Activated T-helper 9 cell treated with anti-CD3 and anti-CD28 coated beads, Interleukin-2, amount 50 U/mL, for 16 hours (primary cell): Measurements from ENCODE around the gene VSX2.
"Not testable (repeated sequence)": the region's sequence is repeated elsewhere in the genome, so short reads cannot be mapped to it uniquely, and the experiment has no call there.

Source experiments
- DNase-seq: peaks from one replicate; pipeline ENCODE4 v3.0.0-alpha.2; 2020; ENCODE audit warnings: low read depth

Gene VSX2

DNA sequence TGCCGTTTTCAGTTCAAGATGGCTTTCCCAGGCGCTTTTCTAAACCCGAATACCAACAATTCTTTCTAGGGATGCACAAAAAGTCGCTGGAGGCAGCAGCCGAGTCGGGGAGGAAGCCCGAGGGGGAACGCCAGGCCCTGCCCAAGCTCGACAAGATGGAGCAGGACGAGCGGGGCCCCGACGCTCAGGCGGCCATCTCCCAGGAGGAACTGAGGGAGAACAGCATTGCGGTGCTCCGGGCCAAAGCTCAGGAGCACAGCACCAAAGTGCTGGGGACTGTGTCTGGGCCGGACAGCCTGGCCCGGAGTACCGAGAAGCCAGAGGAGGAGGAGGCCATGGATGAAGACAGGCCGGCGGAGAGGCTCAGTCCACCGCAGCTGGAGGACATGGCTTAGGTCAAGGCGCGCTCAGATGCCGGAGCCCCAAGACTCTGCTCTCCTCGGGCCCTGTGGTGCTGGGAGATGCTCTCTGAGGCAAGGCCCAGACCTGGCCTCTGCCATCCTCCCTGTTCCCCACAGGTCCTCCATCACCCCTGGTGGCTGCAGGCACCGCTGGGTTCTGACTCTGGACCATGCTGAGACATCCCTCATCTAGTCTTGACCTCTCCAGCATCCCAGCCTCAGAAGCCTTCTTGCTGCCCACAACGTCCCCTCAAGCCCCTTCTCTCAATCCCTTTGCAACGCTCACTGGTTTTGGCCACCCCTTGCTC is 21.4 kb downstream of the VSX2 start:
- no peak for DNase-seq

DNA sequence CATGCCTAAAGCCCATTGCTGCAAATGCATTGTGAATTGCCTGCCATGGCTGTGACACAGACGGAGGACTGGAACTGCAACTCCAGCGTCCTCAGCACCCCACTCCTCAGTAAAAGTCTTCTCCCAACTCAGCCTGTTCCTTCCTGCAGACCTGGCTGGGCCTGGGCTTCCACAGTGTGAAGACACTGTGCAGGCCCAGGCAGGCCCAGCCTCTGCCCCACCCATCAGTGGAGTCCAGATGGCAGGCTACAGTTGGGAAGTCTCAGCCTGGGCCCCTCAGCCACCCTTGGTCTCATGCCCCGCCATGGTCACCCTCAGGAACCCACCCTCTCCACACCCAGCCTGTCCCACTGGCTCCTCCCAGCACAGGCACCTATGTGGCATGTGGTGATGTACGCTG is 22.0 kb downstream of the VSX2 start:
- DNase-seq: no peak

DNA sequence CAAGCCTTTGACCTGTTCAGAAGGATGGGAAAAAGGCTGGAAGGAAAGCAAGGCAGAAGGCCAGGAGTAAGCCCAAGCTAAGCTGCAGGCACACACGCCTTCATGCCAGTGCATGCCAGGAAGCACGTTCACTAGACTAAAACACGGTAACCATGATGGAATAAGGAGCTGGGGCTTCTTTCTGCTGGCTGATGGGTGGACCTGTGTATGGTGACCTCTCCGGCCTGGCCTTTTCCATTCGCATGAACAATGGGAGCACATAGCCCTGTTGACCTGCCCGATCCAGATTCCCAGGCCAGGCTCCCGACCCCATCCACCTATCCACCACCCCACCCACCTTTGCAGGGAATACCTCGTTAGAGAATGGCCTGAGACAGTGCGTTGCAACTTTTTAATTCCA is 22.8 kb downstream of the VSX2 start:
- DNase-seq: no peak

DNA sequence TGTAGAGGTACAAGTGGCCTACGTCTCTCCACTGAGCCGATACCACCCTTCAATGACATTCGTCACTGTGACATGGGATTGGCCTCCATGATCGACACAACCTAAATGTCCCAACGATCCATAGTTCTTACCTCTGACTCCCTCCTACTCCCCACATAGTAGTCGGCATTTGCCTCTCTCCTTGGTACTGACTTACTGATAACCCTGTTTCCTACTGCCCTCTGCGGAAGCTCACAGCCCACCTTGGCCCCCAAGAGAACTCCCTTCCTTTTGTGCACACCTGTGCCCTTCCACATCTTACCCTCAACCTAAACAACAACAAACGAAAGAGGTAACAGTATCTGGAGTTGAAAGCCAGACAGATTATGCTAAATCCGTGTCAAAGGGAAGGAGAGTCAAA is 23.9 kb downstream of the VSX2 start:
- DNase-seq: no peak

DNA sequence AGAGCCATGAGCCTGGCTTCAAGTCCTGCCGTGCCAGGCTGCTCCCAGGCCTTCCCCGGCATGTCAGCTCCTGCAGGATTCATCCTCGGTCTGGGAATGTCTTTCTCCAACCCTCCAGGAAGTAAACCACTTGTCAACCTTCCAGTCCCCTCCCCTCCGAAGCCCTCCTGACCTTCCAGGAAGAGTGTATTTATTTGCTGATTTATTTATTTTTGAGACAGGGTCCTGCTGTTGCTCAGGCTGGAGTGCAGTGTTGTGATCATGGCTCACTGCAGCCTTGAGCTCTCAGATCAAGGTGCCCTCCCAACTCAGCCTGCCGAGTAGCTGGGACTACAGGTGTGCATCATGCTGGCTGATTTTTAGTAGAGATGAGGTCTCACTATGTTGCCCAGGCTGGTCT is 24.7 kb downstream of the VSX2 start:
- no peak for DNase-seq

DNA sequence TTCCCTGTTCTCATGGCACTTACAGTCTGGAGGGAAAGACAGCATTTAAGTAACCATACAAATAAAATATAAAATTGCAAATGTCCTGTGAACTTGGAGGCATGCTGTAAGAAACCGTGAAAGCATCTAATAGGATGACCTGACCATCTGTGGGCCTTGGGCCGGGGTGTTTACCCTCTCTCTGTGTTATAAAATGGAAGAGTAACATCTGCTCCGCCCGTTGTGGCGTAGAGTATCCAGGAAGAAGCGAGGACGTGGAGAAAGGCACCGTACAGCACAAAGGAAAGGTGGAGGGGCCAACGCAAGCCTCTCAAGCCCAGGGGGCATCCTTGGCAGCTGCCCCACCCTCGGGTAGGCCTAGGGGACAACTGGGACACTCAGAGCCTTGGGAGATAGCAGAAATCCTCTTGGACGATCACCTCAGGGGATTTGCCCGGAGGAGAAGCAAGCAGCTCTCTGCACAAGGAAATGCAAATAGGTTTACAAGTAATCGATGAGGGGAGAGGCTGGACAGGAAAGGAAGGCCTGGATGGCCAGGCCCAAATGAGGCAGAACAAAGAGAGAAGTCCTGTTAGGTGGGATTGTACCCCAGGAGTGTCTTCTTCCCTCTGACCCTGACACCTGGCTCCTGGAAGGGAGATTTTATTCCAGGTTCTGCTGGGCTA is 26.2 kb downstream of the VSX2 start:
- no peak for DNase-seq

DNA sequence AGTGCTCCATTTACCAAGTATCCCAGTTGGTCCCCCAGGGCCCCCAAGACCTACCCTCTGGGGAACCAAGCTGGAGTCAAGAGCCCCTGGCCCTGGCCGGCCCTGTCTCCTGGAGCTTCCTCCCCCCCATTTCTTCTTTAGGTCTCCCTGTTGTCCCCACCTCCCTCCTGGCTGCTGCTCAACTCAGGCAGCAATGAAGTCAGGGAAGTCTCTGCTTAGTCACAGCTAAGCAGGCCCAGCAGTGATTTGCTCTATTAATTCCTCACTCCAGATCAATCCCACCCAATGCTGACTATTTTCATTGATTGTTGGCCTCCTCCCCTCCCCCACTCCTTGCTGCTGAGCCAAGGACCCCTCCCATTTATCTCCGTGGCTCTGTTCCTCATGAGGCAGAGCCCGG is 28.3 kb downstream of the VSX2 start:
- no peak for DNase-seq

DNA sequence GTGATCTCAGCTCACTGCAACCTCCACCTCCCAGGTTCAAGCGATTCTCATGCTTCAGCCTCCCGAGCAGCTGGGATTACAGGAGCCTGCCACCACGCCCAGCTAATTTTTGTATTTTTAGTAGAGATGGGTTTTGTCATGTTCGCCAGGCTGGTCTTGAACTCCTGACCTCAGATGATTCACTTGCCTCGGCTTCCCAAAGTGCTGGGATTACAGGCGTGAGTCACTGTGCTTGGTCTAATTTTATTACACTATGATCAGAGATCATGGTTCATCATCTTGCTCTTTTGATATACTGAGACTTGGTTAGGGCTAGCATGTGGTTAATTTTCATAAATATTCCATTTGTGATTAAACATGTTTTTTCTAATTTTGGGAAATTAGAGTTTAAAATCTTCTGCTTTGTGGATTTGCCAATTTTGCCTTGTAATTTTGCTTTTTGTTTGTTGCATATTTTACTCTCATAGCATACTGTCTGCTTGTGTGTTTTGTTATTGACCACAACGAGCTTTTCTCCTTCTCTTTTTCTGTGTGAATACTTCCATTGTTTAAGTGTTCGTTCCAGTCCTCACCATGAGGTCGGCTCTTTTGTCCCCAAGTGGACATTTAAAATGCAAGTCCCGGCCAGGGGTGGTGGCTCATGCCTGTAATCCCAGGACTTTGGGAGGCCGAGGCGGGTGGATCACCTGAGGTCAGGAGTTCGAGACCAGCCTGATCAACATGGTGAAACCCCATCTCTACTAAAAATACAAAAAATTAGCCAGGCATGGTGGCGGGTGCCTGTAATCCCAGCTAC is 31.3 kb downstream of the VSX2 start:
- DNase-seq: not testable (repeated sequence)

DNA sequence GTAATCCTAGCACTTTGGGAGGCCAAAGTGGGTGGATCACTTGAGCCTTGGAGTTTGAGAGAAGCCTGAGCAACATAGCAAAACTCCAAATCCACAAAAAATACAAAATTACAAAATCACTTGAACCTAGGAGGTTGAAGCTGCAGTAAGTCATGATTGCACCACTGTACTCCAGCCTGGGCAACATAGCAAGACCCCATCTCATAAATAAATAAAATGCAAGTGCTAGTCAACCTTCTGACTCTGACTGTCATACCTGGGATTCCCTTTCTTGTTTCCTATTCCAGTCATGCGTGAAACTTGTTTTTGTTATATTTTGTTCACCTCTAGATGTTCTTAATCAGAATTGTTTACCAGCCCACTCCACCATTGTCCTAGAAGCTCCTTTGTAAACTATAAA is 32.1 kb downstream of the VSX2 start:
- DNase-seq: no peak

DNA sequence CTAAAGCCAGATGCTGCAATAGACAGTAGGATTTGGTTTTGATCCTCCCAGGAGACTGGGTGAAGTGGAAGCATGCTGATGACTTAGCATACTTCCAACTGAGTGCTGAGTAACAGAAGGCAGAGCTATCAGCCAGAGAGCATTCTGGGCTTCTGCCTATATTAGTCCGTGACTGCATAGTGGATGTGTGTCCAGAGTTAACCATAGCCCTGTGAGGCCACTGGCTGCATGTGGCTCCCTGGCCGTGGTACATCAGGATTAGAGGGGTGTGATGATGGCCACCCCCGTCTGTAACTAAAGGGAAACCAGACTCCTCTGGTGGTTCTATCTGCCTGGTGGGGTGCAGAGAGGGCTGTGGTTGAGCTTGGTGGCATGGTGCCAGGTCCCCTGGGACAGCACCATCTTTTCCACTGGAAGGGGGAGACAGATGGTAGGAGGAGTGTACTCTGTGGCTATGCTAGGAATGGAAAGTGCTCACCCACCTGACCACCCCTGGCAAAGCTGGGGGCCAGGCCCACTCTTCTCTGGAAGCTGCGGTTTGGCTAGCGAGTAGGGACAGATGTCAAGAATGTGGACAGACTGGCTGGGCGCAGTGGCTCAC is 36.1 kb downstream of the VSX2 start:
- no peak for DNase-seq

DNA sequence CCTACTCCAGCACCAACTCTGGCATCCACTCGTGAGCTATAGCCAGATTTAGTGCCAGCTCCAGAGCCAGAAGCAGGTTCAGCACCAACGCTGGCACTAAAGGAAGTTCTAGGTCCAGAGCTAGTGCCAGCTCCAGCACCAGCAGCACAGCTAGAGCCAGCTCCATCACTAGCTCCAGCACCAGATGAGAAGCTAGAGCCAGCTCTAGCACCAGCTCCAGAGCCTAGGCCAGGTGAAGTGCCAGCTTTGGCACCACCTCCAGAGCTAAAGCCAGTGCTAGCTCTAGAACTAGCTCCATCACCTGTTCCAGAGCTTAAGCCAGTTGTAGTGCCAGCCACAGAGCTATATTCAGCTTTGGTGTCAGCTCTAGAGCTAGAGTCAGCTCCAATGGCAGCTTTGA is 38.8 kb downstream of the VSX2 start:
- no peak for DNase-seq

DNA sequence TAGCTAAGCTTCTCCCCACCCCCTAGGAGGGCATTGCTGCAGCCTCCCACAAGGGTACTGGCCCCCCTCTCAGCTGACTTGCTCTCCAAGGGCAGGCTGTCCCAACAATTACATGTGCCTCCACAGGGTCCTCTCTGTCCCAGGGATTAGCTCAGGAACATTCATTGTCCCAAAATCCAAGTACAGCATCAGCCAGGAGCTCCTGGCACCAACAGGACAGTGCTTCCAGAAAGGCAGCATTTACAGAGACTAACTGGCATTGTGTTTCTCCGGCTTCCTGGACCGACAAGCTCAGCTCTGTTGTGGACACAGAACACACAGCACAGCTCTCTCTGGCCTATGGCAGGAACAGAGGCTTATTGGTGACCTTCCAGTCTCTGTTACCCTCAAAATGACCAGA is 41.8 kb downstream of the VSX2 start:
- no peak for DNase-seq

DNA sequence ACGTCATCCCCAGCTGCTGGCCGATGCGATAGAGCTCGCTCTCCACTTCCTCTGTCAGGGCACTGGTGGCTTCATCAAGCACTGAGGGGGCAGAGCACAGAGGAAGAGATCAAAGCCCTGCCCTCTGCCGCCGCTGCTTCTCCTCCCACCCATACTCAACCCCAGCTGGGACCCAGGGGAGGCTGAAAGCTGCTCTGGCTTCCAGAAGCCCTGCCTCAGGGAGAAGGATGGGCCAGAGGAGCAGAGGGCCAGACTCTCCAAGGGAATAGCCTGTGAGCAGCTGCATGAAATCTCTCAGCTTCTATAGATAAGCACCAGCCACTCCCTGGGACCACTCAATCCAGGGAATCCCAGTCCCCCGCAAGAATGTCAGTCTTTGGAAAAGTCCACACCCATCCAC is 47.5 kb downstream of the VSX2 start:
- no peak for DNase-seq

DNA sequence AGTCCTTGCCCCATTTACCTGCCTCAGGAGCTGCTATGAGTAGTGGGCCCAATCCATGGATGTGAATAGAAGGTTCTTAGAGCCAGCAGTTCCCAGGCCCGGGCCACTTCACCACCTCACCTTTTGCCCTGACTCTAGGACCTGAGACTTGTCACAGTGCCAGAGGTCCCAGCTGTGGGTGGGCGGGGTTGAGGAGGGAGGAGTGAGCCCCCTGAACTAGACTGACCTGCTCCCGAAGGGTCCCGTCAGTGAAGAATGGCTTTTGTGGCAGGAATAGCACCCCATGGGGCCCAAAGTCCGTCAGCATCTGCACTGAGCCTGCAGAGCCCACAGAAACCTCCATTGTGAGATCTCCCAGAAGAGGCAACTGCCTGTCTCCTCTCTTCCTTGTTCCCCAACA is 50.6 kb downstream of the VSX2 start:
- DNase-seq: no peak

DNA sequence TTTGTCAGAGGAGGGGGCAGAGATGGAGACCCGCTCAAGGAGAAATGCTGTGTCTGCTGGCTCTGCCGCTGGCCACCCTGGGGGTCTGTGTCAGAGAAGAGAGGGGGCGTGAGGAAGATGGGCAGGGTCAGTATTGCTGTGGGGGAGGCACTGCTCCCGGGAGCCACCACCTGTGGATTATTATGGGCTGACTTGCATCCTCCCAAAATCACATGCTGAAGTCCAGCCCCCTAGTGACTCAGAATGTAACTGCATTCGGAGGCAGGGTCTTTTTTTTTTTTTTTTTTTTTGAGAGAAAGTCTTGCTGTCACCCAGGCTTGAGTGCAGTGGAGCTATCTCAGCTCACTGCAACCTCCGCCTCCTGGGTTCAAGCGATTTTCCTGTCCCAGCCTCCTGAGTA is 51.2 kb downstream of the VSX2 start:
- DNase-seq: no peak

DNA sequence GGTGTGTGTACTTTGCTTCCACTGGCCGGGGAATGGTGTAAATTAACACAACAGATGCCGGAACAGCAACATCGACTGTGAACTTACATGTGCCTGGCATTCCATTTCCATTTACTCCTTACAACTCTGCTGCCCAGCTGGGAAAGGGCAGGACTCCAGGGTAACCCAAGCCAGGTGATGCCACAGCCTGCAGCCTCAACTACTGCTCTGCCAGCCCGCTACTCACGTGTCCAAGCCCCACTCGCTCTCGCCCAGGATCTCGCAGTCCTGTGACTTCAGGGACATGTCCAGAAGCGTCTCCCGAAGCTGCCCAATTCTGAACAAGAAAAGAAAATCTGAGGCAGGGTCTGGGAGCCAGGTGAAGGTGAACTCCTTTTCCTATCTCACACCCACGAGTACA is 52.8 kb downstream of the VSX2 start:
- DNase-seq: no peak

DNA sequence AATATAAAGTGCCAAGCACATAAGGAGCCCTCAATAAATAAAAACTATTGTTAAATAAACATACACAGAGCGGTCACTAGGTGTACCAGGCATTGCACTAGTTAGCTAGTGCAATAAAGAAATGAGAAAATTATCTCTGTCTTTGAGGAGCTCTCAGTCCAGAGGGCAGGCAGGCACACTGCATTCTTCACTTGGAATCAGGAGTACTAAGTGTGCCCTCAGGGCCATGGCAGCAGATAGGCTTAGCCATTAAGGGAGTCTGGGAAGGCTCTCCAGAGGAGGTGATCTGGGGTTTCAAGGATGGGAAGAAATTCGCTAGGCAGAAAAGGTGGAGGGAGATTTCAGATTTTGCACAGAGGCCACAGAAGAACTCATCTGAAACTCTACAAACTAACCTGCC is 54.4 kb downstream of the VSX2 start:
- DNase-seq: no peak

DNA sequence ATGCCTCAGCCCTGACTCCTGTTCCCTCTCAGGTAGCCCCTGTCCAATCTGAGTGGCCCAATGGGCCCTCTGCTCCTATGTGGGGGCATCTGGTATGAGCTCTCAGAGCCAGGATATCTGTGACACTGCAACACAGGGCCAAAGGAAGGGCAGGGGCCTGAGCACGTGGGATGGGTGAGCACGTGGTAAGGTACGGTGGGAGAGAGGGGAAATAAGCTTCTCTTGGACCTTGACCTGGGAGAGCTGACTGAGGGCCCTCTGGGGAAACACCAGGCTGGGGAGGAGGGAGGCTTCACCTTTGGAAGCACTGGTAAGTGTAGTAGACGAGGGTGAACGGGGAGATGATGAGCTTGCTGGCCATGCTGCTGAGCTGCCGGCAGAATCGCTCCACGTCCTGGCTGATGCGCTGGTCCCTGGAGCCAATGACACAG is 56.8 kb downstream of the VSX2 start:
- no peak for DNase-seq

DNA sequence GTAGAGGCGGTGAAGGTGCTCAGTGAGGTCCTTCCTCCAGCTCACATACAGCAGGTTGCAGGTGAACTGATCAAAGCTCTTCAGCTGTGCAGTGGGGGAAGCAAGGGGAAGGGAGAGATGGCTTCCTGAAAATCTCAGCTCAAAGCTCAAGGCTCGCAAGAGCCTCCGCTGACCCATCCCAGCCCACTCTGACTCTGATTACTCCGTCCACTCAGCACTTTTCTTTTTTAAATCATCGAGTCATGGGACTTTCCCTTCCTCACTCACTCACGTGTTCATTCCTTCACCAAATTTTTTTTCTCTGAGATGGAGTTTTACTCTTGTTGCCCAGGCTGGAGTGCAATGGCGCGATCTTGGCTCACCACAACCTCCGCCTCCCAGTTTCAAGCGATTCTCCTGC is 58.7 kb downstream of the VSX2 start:
- no peak for DNase-seq

DNA sequence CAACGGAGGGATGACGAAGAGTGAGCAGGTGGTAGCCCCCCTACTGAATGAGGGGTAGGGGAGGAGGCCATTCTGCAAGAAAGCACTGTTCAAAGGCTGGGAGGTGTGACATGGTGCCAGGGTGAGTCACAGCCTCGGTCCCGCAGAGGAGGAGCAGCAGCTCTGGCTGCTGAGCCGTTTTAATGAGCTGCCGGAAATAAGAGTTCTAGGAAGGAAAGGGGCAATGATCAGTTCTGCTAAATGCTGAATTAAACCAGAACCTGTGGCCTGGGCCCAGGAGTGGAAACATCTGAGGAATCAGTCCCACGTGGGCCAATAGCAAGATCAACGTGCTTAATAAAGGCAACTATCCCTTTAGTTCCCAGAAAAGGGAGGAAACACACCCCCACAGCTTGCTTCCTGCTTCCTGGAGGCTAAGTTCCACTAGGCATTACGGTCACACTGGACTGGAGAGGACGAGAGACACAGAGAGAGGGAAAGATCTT is 59.9 kb downstream of the VSX2 start:
- peak; percentile 19 for DNase-seq

DNA sequence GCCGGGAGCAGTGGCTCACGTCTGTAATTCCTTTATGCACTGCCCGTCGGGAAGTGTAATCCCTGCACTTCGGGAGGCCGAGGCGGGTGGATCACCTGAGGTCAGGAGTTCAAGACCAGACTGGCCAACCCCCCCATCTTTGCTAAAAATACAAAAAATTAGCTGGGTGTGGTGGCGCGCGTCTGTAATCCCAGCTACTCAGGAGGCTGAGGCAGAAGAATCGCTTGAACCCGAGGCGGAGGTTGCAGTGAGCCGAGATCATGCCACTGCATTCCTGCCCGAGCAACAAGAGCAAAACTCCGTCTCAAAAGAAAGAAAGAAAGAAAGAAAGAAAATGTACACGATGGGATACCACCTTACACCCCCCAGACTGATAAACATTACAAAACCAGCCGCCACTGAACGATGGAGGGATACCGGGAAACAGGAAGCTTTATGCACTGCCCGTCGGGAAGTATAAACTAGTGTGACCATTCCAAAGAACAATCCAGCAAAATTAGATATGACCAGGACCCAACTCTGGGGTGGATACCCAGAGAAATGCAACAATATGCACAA is 62.4 kb downstream of the VSX2 start:
- no peak for DNase-seq

DNA sequence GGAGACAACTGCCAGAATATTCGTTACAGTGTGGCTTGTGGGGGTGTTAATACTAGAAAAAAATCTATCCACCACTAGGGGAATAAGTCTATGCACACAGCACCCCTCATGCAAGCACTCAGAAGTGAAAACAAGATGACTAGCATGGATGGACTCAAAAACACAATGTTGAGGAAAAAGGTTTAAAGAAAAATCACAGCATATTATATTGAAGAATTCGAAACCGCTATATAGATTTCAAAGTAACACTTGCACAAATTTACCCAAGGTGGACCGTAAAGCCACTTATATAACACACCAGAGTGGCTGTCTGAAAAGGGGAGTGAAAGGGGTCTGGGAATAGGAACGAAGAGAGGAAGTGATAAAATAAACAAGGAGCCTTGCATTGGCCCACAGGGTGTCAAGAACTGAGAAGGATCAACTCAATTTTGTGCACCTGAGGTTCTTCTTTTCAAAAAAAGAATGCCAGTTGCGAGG is 62.9 kb downstream of the VSX2 start:
- no peak for DNase-seq
